GM03348 (cell line): ENCODE results near the gene ABLIM1.

ENCODE experiments used
- DNase-seq: peaks from one replicate; pipeline ENCODE4 v3.0.0; 2012; ENCODE audit warnings: low spot score

Gene ABLIM1

DNA sequence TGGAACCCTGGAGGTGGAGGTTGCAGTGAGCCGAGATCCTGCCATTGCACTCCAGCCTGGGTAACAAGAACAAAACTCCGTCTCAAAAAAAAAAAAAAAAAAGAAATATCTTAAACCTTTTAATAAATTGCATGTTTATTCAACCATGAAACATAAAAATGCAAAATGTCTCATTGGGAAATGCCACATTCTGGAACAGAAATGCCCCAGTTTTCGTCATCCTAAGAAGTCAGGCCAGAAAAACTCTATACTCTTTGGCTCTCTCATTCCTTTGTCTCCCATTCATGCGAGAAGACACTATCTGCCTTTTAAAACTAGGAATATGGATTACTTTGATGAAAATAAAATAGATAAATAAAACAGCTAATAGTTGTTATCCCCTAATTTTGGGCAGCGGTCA, 21.5 kb upstream of the ABLIM1 start:
- DNase-seq: no peak

DNA sequence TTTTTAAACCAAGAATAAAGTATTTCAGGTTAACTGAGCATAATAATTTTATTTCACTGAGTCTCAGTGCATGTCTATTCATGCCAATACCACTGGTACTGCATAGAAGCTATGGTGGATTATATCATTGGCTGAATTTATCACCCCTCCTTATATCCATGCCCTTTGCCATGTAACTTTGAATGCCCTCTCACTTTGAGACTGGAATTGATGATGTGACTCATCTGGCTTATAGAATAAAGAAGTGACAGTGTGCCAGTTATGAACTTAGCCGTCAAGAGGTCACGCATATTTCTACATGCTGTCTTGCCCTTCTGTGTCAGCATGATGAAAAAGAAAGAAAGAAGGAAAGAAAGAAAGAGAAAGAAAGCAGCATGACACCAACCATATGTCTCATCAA, 20.7 kb upstream of the ABLIM1 start:
- DNase-seq: no peak

DNA sequence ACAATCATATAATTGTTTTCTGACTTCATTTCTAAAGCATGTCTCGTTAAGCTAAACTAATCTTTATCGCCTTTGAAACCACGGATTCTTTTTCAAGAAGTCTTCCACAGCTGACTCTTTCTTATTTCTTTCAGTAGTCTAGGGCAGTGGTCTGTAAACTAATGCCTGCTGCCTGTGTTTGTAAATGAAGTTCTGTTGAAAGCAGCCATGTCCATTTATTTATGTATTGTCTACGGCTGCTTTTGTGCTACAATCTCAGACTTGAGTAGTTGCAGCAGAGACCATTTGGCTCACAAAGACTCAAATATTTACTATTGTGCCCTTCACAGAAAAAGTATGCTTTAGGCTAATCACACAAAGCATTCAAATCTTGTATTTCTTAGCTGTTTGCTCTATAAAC, 20.3 kb upstream of the ABLIM1 start:
- no peak for DNase-seq

DNA sequence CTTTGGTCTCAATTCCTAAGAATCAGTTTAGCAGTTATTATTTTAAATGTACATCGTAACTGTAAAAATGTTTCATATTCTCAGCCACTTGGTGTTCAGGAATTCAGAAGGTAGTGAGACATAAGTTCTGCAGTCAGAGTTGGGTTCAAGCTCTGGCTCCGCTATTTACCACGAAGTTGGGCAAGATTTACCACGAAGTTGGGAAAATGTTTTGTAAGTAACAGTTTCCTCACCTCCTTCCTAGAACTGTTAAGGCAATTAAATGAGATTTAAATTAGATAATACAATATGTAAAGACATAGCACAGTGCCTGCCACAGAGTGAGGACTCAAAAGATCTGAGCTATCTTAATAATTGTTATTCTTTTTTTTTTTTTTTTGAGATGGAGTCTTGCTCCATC, 16.3 kb upstream of the ABLIM1 start:
- no peak for DNase-seq

DNA sequence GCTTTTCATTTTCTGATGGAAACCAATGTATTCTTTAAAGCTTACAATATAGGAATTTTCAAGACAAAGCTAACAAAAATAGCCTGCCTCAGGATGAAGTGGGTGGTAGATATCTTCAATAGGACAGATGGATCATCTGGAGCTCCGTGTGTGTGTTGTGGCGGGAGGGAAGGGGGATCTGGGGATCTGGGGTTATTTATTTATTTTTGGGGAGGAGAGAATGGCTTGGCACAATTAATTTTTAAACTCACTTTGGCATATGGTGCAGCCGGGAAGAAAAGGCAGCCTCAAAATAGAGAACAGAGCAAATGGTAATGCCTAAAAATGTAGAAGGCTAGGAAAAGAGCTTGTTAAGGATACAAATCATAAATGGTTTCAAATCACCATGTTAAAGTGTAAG, 11.6 kb upstream of the ABLIM1 start:
- no peak for DNase-seq

DNA sequence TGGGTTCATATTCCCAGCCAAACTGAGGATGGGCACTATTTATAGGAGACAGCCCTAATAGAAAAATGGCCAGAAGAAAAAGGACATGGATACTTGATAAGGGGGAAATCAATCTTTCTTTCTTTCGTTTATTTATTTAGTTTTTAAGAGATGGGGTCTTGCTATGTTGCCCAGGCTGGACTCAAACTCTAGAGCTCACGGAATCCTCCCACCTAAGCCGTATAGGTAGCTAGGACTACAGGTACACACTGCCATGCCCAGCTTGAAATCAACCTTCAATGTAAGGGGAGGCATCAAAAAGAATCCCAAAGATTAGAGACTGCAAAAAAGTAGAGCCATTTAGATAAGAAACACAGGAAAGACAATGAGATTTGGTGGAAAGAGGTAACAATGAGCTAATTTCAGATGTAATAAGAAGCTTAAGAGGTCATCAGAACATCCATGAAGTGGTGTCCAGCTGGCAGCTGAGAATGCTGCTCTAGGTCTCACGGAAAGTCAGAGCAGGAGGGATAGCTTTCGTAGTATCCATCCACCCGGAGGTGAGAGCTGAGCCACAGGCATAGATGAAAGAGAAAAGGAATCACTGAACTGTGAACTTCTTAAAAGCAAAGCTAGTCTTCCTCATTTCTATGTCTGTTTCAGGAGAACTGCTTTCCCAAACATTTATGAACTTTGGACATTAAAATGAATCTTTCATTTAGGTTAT, 10.5 kb upstream of the ABLIM1 start:
- no peak for DNase-seq

DNA sequence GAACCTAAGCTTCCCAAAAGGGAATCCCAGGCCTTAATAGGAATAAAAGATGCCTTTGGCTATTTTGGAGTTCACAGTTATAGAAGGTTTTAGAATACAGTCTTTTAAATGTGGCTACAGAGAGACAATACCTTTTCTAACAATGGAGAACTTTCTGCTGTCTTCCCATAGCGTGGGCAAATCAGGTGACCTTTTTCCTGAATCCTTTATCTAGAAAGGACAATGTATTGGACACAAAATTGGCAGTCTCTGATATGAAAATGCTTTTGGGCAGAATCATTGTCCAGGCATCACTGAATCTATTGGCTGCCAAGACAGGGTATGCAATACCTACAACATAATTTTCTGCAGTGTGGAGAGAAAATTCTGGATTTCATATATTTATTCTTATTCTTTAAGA, 7.8 kb upstream of the ABLIM1 start:
- no peak for DNase-seq

DNA sequence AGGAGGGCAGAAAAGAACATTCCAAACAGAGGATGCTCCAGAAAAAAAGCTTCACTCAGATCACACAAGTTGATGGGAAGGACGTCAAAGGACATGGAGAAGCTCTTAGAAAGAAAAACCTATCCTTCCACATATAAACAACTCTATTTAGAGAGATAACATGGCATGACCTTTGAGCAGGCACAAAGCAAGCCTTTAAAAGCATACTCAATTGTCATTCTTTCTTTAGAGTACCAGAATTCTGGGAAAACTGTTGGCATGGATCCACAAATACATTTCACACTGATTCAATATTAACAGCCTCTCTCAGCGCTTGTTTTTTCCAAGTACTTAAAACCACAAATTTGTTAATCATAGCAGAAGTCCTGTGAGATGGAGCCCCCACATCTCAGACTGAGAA, 7.3 kb upstream of the ABLIM1 start:
- DNase-seq: no peak

DNA sequence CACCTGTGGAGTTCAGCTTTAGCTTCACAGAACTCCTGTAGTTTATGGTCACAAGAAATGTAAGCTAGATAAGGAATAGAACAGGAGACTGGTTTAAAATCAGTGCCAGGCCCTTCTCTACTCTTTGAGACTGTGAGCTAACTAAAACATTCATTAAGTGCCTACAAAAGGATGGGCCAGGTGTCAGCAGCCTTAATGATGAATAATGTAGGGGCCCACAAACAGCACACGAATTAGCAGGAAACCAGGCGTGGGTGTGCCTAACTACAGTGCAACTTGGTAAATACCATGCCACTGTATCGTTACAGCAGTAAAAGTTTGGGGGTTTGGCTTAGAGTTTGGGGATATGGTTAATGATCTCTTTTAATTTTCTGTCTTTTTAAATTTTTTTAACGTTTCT, 6.1 kb upstream of the ABLIM1 start:
- no peak for DNase-seq

DNA sequence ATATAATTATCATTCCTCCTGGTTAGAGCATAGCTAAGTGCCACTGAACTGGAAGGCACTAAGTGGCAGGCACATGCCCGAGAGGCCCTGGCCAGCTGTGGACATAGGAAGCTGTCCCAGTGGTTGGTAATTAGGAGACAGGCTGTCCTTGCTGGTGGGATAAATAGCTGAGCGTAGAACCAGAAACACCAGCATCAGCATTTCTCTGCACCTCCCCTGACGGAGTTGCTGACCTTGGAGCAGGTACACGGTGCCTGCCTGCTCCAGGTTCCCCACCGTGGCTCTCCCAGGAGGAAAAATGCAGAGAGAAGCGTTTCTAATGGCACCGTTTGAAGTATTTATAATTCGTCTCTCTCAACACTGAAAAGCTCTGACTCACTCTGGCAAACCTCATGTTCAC, 5.6 kb upstream of the ABLIM1 start:
- no peak for DNase-seq

DNA sequence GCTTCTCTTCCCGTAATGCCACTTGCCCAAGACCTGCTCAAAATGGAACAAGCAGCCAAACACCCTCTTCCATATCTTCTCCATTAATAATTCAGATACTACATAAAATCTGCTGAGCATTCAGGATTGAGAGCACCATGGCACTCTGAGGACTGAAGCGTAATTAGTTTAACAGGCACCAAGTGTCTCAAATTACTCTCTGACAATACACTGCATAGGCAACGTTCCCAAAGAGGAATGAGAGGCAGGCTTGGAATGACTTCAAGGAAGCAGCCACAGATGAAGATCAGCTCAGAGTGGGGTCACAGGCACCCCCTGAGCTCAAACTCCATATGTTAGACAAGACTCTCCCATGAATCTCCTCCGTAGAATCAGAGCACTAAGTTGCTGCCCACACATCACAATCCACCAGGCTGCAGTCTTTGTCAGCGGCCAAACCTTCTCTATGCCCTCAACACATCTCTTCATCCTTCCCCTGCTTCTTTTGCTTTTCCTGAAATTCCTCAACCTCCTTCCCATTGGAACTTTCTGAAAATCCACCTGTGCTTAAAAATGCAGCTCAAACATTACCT, 4.7 kb upstream of the ABLIM1 start:
- no peak for DNase-seq

DNA sequence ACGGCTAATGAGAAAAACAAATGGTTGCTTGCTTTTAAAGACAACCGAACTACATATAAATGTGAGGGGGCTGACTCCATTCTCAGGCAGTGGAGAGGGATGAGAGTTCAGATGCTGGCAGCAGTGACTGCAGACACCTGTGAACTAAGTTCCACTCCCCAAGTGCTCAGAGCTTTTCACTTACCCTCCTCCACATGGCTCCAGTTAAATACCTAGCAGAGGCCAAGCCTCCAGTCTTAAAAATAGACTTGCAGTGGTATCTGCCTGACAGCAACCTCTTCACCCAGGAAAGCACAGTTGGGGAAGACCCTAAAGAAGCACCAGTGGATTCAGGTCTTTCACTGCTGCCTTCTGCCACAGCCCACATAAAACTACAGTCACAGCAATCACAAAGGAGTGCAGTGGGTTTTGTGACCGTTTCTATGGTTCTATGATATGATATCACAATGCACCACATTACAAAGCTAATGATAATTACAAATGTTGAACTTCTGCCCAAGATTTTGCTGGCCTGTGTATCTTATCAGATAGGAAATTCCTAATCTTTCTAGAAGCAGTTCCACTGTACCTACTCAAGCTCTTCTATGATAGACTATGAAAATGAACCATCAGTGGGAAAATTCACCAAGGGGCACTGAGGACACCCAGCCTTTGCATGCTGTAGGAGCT, 3.3 kb upstream of the ABLIM1 start:
- DNase-seq: no peak

DNA sequence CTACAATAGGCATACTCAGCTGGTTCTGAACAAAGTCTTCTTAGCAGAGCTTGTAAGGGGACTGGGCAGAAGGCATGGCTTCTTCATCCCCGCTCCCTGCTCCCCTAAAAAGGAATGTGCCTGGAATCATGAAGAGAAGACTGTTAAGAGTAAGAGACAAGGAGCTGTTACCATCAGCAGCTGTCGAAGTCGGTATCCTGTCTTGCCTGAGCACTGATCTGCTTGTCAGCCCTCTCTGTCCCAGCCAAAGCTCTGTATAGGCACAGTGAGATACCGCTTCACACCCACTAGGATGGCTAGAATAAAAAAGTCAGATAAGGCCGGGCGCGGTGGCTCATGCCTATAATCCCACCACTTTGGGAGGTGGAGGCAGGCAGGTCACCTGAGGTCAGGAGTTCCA, 2.4 kb downstream of the ABLIM1 start:
- DNase-seq: no peak

DNA sequence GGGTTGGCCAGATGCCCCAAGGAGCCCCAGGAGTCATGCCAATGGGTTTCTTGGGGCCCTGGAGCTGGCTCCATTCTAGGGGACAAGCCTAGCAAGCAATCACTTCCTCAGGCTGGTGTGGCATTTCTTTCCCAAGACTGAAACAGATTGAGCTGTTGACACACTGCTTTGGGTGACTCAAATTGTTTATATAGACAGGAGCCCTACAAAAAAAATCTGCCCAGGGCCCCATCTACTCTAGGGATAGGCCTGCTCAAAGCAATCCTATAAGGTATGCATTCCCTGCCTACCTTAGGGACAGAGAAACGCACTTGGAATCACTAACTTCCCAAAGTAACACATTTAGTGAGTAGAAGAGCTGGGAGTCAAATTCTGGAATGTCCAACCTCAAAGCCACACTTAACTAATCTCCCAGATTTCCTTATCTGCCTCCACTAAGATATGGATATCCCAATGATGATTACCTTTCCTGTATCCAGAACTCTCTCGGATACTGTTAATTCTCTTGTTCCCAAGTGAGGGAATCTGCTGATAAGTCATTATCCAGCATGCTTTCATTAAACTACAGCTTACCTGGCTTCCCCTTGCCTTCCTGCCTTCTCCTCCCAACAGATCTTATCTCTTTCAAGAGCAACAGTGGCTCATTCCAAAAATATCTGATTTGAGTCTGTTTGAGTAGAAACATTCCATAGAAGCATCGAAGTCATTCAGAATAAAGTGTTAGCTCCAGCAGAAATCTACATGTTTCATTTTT, 3.1 kb downstream of the ABLIM1 start:
- no peak for DNase-seq

DNA sequence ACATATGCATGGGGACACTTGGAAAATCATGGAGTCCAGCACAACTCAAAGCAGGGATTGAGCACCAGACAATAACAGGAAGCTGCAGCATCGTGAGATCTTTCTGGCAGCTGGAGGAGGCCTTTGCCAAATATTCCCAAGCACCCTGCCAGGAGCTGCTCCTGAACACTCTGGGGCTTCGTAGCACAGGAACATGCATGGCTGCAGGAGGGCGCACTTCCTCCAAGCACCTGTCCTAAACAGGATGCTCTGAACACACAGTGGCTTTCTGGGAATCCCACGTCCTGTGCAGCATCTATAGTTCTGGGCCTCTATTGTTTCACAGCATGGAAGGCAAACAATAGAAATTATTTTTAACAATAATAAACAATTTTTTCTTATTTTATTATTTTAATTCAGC, 4.1 kb downstream of the ABLIM1 start:
- no peak for DNase-seq

DNA sequence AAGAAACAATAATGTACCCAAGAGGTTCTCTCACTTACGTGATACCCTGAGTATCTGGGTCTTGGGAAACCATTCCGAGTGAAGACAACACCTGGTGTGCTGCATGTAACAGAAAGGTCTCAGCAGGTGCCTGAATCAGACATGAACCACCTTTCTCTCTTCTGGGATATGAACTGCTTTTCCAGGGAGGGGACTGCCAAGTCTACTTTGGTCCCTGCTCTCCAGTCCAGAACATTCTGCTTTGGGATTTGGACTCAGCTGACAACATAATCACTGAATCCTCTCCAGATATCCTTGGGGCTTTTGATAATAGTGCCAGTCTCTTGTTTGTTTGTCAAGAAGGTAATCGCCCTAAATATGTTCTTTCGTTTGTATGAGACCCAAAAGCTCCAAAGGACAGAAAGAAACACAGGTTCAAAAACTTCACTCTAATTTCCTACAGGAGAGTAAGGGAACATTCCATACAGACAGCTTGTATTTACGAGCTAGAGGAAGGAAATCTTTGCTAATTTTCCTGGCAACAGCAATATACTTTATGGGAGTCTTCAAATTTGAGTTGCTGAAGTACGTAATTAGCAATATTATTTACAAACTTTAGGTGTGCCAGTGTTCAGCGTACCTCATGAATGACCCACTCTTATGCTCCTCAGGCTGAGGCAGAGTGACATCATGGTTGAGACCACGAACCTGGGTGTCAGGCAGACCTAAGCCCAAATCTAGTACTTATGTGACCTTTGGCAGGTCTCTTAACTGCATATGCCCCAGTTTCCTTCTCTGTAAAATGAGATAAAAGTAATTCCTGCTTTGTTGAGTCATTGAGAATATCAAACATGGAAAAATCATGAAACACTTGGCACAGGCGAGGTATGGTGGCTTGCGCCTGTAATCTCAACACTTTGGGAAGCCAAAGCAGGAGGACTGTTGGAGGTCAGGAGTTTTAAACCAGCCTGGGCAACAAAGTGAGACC, 5.4 kb downstream of the ABLIM1 start:
- DNase-seq: no peak

DNA sequence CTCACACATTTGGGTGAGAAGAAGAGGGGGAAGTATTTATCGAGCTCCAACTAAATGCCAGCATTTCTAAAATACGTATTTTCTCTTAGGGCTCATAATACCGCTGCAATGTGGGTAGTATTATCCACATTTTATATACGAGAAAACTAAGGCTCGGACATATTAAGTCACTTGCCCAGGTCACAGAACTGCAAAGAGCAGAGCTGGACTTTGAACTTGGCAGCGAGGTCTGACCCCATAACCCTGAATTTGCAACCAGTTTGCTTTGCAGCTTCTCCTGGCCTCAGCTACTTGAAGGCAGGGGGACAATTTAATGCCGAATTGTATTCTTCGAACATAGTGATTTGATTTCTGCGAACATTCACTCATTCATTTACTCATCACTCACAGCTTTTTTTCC, 7.2 kb downstream of the ABLIM1 start:
- no peak for DNase-seq

DNA sequence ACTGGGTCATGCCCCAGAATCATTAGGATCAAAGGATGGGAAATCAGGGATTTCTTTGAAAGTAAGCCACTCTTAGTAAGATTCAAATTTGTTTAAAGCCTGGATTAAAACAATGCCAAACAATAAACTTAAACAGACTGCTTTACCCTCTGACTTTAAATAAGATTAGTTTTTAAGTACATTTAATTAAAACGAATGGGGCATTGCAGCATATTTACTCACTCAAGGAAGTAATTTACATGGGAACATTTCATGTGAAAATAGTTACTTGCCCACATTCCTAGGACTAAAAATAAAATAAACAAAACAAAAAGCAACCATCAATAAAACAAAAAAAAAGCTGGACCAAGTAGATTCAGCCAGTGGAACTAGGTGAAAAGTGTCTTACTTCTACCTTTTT, 7.8 kb downstream of the ABLIM1 start:
- no peak for DNase-seq

DNA sequence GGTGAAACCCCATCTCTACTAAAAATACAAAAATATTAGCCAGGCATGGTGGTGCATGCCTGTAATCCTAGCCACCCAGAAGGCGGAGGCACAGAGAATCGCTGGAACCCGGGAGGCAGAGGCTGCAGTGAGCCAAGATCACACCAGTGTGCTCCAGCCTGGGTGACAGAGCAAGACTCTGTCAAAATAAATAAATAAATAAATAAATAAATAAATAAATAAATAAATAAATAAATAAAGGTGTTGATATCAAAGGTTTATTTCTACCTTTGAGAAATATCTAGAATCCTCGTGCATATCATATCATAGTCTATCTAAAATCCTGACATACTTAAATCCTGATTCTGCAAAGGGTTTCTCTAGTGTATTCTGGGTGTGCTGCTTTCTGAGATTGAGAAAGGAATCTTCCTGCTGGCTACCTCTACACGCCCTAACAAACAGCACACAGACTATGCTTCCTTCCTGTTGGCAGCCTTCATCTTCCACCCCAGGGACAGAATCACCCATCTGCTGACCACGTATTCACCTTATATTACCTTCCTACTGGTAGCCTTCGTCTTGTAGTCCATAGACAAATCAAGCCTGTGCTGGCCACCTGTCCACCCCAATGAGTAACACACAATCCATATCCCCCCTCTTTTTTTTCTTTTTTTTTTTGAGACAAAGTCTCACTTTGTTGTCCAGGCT, 8.7 kb downstream of the ABLIM1 start:
- DNase-seq: no peak

DNA sequence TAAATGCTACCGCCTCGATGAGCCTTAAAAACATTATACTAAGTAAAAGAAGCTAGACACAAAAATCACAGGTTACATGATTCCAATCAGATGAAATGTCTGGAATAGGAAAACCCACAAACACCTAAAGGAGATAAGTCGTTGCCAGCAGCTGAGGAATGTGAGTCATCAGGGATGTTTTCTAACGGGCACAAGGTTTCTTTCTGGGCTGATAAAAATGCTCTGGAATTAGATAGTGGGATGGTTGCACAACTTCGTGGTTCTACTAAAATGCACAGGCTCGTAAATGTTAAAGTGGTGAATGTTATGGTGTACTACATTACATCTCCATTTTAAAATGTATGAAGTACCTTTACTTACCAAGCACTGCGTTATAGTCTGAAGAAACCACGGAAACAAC, 9.7 kb downstream of the ABLIM1 start:
- DNase-seq: peak; percentile 61

DNA sequence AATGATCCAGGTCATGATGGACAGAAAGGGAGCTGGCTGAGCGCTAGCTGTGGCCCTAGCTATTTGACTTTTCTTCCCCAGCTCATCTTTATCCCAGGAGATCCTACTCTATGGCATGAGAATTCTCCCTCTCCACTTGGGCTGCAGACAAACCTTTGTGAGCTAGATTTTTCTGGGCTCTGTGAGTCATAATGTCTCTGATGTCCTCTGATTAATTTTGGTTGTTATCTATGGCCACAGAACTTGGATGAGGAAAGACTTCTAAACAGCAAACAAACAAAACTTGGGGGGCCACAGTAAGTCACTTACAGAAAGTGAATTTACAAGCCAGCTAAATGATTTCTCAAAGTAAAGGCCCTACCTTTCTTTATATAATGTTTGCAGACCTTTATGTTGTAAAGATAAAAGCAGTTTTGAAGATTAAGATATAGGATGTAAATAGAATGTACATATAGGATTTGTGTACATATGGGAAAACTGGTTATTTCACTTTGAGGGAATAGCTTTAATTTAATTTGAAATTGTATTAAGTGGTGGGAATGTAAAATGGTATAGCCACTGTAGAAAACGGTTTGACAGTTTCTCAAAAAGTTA, 10.4 kb downstream of the ABLIM1 start:
- DNase-seq: peak; percentile 16
